Lower lobe of right lung (tissue), 2 donors: ENCODE data around the gene DCP1B. TPM values are rescaled to one million over a fixed set of nuclear protein-coding genes. Genes with fewer than 3 reads are reported as not detected.

Experiments
- ATAC-seq, 2 donors: fragments of 200-7000 bp; cut with Tn5 transposase; one replicate each; pipeline ENCODE4 v1.9.1; 2020 to 2022; ENCODE audit warnings: mild to moderate bottlenecking in 2 of 2, moderate library complexity in 2 of 2
- DNase-seq: peaks from one replicate; pipeline ENCODE4 v3.0.0-alpha.2; 2020
- H3K27ac ChIP-seq: fragments of 200-600 bp; one replicate; pipeline ENCODE4 v1.8.0; 2022
- H3K27me3 ChIP-seq: fragments of 200-600 bp; one replicate; pipeline ENCODE4 v1.8.0; 2022; ENCODE audit warnings: low read depth
- H3K36me3 ChIP-seq: fragments of 200-600 bp; one replicate; pipeline ENCODE4 v1.8.0; 2022; ENCODE audit warnings: mild to moderate bottlenecking
- H3K4me1 ChIP-seq: fragments of 200-600 bp; one replicate; pipeline ENCODE4 v1.8.0; 2022
- H3K4me3 ChIP-seq: fragments of 200-600 bp; one replicate; pipeline ENCODE4 v1.8.0; 2022; ENCODE audit warnings: mild to moderate bottlenecking
- H3K9me3 ChIP-seq: fragments of 200-600 bp; one replicate; pipeline ENCODE4 v1.8.0; 2022
- intact Hi-C: fragments of 100-400 bp; cut with DNase I; formaldehyde crosslinking; loops from one replicate; pipeline ENCODE4 v1.11.0; 2022
- total RNA-seq: library from RNA; stranded (reverse); fragmentation: NEBNext Ultra II Directional; extraction: Animal tissue kit (Norgen Biotek cat#: 25700); gene quantifications from one replicate; pipeline ENCODE4 v1.2.1, GENCODE V29; 2021
- TF ChIP-seq, protein P1 (sequence below): fragments of 200-600 bp; IDR thresholded peaks from one replicate; pipeline ENCODE4 v1.8.0; 2022; ENCODE audit warnings: antibody characterized with exemption, mild to moderate bottlenecking
- donor health status: DM: no; HTN: yes; CAD: no; lungs with severe emphysema.

Gene DCP1B
- total RNA-seq, 1 donor from 2014 or later = 12.4 TPM

DNA sequence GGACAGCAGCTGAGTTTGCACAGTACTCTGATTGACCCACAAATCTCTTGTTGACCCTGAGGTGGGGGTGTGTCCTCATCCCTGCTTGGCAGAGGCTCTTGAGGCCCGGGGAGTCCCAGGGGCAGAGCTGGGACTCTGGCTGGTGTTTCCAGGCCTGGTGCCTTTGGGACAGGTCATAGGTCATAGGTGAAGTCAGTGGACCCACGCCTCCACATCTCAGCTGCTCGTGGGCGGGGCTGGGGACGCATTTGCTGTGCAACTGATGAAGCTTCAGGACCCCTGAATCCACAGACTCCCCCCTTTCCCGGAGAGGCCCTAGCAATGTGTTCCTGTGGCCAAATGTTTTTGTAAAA, 85.4 kb downstream of the DCP1B start:
- H3K36me3 ChIP-seq = no peaks in the 10 kb centered on the region
- peaks cover 4% of the 10 kb centered on the region for H3K4me1 ChIP-seq
- ATAC-seq (no peak), DNase-seq (peak; percentile 40)
- no peaks in the 10 kb centered on the region for H3K9me3 ChIP-seq
- H3K27me3 ChIP-seq = no peaks in the 10 kb centered on the region
- intact Hi-C loops = no loop called here
- H3K27ac ChIP-seq = peak overlapping the region; percentile 77
- TF ChIP-seq, protein P1, sequence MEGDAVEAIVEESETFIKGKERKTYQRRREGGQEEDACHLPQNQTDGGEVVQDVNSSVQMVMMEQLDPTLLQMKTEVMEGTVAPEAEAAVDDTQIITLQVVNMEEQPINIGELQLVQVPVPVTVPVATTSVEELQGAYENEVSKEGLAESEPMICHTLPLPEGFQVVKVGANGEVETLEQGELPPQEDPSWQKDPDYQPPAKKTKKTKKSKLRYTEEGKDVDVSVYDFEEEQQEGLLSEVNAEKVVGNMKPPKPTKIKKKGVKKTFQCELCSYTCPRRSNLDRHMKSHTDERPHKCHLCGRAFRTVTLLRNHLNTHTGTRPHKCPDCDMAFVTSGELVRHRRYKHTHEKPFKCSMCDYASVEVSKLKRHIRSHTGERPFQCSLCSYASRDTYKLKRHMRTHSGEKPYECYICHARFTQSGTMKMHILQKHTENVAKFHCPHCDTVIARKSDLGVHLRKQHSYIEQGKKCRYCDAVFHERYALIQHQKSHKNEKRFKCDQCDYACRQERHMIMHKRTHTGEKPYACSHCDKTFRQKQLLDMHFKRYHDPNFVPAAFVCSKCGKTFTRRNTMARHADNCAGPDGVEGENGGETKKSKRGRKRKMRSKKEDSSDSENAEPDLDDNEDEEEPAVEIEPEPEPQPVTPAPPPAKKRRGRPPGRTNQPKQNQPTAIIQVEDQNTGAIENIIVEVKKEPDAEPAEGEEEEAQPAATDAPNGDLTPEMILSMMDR = no peak
- peak overlapping the region; percentile 45 for H3K4me3 ChIP-seq

DNA sequence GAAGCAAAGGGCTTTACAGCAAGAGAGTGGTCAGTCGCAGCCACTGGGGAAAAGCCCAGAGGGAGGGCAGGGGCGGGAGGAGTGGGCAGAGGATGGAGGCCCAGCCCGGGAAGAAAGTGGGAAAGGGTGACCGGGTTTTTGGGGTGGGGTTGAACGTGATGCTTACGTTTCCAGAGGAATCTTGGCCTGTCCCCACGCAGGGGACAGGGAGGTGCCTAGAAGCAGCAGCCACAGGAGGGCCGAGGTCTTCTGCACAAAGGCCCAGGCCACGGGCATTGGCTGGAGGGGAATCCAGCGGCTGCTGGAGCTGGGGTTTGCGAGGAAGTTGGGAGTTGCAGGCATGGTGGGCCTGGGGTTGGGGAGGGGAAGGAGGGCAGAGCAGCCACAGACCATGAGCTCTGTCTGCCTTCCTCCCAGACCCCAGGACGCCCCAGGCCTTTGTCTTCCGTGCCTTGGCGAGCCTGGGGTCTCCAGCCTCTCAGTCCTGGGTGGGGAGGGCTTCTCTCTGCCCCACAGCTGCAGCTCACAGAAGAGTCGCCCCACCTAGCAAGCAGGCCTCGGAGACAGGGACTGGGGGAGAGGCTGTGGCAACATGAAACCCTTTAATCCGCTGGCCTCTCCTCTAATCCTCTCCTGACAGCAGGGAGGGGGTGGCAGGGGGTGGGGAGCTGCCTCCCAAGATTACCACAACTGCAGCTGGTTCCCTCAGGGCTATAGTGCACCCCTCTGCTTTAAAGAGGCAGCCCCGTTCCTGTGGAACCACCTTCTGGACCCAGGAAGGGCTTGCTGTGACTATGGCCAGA, 86.0 kb downstream of the DCP1B start, which contains the start of gene CACNA2D4:
Gene CACNA2D4 (minus strand): TSS at position 572 of the 803 bp plus-strand sequence. CDS start 179 bp downstream, at position 393.
- Histone ChIP-seq H3K9me3 (no peaks in the 10 kb centered on the region), H3K27me3 (no peaks in the 10 kb centered on the region), H3K27ac (peak within 1 kb of the TSS; percentile 77), H3K4me1 (peaks cover 4% of the 10 kb centered on the region), H3K4me3 (peak within 1 kb of the TSS; percentile 45), H3K36me3 (no peaks in the 10 kb centered on the region)
- DNase-seq (peak; percentile 51), ATAC-seq (peak in 1 of 2 donors; percentile 2)
- intact Hi-C loops = no loop called here
- TF ChIP-seq, protein P1 = no peak

DNA sequence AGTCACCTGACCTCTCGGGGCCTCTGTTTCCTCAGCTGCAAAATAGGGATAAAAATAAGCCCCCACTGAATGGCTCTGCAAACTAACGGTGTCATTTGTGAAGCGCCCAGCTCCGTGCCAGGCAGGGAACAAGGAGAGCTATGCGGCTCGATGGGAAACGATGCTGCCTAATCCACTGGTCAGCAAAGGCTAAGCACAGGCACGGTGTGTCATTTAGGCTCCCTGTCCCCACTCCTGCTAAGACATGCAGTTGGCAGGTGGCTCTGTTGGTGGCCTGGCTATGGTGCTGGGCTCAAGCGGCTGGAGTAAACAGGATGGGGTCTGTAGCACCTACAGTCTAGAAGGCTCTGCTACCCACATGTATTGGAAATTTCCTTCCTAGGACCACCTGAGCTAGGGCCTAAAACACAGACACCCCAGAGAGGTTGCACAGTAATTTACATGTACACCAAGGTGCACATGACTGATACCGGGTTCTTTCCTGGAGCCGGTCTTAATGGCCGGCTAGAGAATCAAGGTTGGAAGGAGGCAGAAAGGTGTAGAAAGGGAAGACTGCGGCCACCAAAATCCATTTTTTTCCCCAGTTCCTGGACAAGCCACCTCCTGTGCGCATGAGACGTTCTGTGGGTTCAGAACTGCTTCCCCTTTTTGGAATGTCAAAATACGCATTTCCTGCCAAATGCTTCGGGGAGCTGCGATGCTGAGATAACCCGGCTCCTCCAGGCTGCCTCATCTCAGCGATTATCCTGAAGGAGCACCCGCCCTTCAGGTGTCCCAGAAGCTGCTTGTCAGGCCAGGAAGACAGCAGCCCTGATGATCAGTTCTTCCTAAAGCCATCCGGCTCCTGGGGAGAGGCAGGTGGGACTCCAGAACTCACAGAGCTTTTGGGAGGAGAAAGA, 86.8 kb downstream of the DCP1B start:
- Histone ChIP-seq H3K27me3 (no peaks in the 10 kb centered on the region), H3K36me3 (no peaks in the 10 kb centered on the region), H3K27ac (peak overlapping the region; percentile 77), H3K4me1 (peaks cover 4% of the 10 kb centered on the region), H3K9me3 (no peaks in the 10 kb centered on the region), H3K4me3 (peak overlapping the region; percentile 45)
- ATAC-seq (peak; percentile 41 to 64), DNase-seq (peak; percentile 46)
- TF ChIP-seq, protein P1 = no peak
- intact Hi-C loops = no loop called here

DNA sequence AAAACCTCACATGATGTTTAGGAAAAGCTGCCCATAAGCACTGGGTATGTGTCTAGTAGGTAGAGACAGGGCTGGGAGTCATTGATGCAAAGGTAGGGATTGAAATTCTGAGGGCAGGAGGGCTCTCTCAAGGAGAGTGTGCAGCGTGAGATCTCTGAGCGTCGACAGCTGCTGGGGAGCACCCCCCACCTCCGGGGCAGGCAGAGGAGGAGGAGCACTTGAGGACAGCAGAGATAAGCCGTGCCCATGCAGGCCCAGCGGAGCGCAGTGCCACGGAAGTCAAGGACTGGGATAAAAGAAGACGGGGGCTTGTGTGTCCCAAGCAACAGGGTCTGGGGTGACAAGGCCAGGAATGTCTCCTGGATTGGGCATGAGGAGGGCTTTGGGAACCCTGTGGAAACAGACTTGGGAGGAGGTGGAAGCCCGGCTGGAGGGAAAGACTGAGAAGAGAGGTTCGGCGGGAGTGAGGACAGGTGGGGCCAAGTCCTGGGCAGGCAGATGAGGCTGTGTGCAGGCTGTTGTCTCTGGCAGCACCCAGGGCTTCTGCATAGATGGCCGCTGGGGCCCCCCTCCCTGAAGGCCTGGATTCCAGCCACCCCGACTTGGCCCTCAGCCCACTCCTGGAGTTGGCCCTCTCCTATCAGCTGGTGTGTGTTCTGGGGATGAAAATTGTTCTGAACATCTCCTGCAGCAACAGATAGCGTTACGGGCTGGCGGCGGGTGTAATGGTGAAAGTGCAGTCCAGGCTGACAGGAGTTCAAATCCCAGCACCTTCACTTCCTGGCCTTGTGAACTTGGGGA, 87.7 kb downstream of the DCP1B start:
- no peak for ATAC-seq

More for the DNA sequence above, 87.7 kb downstream of the DCP1B start:
- peak; percentile 39 for DNase-seq
- H3K4me3 ChIP-seq = no peak overlapping the region
- H3K27ac ChIP-seq = no peak overlapping the region
- H3K9me3 ChIP-seq = no peaks in the 10 kb centered on the region
- TF ChIP-seq, protein P1 = no peak
- H3K4me1 ChIP-seq = peaks cover 4% of the 10 kb centered on the region
- no peaks in the 10 kb centered on the region for H3K36me3 ChIP-seq
- no peaks in the 10 kb centered on the region for H3K27me3 ChIP-seq
- intact Hi-C loops = no loop called here
